ENCODE data around the gene KCTD6.

Gene KCTD6

DNA sequence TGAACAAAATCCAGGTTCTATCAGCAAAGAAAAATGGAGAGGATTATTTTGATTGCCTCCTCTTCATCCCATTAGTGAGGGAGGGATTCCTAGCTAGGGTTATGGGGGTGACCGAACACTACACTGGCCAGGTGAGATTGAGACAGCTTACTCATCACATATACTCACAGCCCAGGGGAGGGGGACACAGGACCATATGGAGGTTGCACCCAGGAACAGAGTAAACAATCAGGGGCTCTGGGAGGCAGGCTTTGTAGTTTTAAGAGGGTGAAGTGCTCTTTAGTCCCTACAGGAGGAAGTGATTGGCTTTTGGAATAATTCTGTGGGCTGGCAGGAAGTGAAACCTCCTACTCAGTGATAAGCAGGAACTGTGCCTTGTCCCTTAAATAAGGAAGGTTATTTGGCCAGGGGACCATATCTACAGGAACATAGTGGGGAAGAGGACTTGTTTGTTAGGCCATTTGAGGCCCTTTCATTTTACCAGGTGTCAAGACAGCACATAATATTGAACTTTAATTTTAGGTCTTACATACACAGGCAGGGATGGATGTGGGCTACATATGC lies 17.5 kb upstream of the KCTD6 start:
- TF ChIP-seq, protein P1, sequence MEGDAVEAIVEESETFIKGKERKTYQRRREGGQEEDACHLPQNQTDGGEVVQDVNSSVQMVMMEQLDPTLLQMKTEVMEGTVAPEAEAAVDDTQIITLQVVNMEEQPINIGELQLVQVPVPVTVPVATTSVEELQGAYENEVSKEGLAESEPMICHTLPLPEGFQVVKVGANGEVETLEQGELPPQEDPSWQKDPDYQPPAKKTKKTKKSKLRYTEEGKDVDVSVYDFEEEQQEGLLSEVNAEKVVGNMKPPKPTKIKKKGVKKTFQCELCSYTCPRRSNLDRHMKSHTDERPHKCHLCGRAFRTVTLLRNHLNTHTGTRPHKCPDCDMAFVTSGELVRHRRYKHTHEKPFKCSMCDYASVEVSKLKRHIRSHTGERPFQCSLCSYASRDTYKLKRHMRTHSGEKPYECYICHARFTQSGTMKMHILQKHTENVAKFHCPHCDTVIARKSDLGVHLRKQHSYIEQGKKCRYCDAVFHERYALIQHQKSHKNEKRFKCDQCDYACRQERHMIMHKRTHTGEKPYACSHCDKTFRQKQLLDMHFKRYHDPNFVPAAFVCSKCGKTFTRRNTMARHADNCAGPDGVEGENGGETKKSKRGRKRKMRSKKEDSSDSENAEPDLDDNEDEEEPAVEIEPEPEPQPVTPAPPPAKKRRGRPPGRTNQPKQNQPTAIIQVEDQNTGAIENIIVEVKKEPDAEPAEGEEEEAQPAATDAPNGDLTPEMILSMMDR (IDR thresholded peaks at IDR 0.05; ENCODE audit: extremely low read depth, insufficient read depth, missing control alignments) = no peak
- in situ Hi-C loops (cut with MboI; ENCODE audit: low pct_unique_long_range_greater_than_20kb, low sequenced_read_pairs, unreplicated experiment) = no loop called here
- no peak for DNase-seq (ENCODE audit: low spot score)

DNA sequence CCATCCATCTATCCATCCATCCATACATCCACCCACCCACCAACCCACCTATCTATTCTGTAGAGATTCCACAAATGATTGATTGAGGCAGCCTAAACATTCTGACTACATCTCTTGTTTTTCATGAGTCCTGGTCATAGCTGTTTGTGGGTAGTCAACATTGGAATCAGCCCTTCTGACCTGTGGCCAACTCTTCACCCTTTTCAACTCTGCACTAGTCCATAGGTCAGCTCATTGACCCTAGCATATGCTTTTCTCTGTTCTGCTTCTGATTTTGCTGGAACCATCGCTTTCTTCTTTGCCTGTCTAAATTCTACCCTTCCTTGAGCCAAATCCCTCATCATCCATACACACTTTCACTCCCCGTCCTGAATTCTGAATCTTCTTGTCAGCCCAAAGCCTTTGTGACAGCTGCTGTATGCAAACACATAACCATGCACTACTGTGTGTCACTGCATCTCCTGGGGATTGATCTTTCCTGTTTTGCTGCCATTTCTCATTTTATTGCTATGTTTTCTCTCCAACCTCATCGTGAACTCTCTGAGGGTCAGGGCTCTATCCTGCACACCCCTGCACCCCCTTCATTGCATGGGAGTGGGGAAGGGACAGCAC lies 16.8 kb upstream of the KCTD6 start:
- in situ Hi-C loops (cut with MboI; ENCODE audit: low pct_unique_long_range_greater_than_20kb, low sequenced_read_pairs, unreplicated experiment) = no loop called here
- DNase-seq (ENCODE audit: low spot score) = no peak
- TF ChIP-seq, protein P1 (IDR thresholded peaks at IDR 0.05; ENCODE audit: extremely low read depth, insufficient read depth, missing control alignments) = no peak

DNA sequence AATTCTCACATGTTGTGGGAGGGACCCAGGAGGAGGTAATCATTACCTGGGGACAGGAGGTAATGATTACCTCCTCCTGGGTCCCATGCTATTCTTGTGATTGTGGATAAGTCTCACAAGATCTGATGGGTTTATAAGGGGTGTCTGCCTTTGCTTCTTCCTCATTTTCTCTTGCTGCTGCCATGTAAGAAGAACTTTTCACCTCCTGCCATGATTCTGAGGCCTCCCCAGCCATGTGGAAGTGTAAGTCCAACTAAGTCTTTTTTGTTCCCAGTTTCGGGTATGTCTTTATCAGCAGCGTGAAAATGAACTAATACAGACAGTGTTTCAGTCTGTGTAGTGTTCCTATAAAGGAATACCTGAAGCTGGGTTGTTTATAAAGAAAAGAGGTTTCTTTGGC lies 13.1 kb upstream of the KCTD6 start:
- no peak for DNase-seq (ENCODE audit: low spot score)

DNA sequence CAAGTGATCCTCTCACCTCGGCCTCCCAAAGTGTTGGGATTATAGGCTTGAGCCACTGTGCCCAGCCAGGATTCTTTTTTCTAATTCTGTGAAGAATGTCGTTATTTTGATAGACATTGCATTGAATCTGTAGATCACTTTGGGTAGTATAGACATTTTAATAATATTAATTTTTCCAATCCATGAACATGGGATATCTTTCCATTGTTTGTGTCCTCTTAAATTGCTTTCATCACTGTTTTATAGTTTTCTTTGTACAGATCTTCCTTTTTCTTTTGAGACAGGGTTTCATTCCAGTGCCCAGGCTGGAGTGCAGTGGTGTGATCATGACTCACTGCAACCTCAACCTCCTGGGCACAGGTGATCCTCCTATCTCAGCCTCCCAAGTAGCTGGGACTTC lies 11.6 kb upstream of the KCTD6 start:
- TF ChIP-seq, protein P1 (IDR thresholded peaks at IDR 0.05; ENCODE audit: extremely low read depth, insufficient read depth, missing control alignments) = no peak
- in situ Hi-C loops (cut with MboI; ENCODE audit: low pct_unique_long_range_greater_than_20kb, low sequenced_read_pairs, unreplicated experiment) = no loop called here
- no peak for DNase-seq (ENCODE audit: low spot score)

More for the DNA sequence above, 13.1 kb upstream of the KCTD6 start:
- TF ChIP-seq, protein P1 (IDR thresholded peaks at IDR 0.05; ENCODE audit: extremely low read depth, insufficient read depth, missing control alignments) = no peak
- in situ Hi-C loops (cut with MboI; ENCODE audit: low pct_unique_long_range_greater_than_20kb, low sequenced_read_pairs, unreplicated experiment) = no loop called here

DNA sequence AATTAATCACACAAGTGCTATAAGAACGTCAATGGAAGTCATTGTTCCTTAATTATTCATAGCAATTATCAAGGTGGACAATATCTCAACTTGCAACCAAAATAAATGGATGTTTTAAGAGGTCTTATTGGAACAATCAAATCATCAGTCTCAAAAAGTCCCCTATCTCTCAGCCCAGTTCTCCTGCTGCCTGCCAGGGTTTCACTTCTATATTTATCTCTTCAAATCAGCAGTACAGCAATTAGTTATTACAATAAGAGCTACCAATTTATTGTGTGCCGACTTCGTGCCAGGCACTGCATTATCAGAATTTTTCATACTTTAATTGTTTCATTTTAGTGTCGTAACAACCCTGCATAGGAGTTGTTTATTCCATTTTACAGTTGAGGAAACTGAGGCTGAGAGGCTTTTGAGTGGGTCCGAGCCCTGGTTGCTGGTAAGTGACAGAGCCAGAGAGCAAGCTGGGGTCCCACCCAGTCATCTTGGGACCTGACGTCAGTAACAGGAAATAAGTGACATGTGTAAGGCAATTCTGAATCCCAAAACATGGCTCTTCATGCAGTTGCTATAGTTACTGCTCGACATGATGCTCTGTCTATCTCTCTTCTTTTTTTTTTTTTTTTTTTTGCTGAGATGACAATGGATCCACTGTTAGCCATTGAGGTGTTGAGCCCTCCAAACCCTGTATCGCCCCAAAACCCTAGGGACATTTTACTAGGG lies 8.8 kb upstream of the KCTD6 start:
- in situ Hi-C loops (cut with MboI; ENCODE audit: low pct_unique_long_range_greater_than_20kb, low sequenced_read_pairs, unreplicated experiment) = no loop called here
- TF ChIP-seq, protein P1 (IDR thresholded peaks at IDR 0.05; ENCODE audit: extremely low read depth, insufficient read depth, missing control alignments) = no peak
- no peak for DNase-seq (ENCODE audit: low spot score)

DNA sequence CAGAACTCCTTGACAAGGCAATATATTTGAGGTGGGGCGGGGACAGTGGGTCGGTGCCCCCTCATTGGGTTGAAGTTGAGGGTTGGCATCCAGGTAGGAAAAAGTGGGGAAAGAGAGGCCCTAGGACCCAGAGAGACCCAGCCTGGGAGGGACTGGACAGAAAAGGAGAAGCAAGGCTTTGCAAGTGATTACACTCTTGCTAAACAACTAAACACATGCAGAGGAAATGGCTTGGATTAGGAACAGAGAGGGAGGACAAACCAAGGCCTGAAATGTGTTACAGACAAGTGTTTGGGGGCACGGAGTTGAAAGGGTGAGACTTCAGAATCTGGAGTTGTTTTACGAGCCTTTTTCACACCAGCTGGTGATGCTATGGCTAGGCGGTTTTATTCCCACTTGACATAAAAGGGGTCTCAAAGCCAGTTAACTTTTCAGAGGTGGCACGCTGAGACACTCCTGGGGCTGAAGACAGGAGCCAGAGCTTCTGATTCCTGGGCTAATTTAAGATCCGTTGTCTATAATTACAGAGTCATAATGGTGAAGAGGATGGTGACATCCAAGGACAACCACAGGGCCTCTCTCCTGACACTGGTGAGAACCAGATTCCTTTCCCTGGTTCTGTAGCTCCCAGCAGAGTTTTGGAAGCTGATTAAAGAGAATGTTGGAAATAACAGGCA lies 7.7 kb upstream of the KCTD6 start:
- in situ Hi-C loops (cut with MboI; ENCODE audit: low pct_unique_long_range_greater_than_20kb, low sequenced_read_pairs, unreplicated experiment) = no loop called here
- TF ChIP-seq, protein P1 (IDR thresholded peaks at IDR 0.05; ENCODE audit: extremely low read depth, insufficient read depth, missing control alignments) = no peak

More for the DNA sequence above, 7.7 kb upstream of the KCTD6 start:
- DNase-seq (ENCODE audit: low spot score) = no peak

Measured in GM13977 (cell line).